ENCODE results near the gene NUAK2.
"Not testable (repeated sequence)": the region's sequence is repeated elsewhere in the genome, so short reads cannot be mapped to it uniquely, and the experiment has no call there.

- not testable (repeated sequence) for TF ChIP-seq TSHZ2 (CRISPR knock-in tag; IDR thresholded peaks at IDR 0.05); PATZ1 (CRISPR knock-in tag; IDR thresholded peaks at IDR 0.05; ENCODE audit: borderline replicate concordance); ZFP30 (CRISPR knock-in tag; IDR thresholded peaks at IDR 0.05); ZC3H10 (CRISPR knock-in tag; IDR thresholded peaks at IDR 0.05); TOX (CRISPR knock-in tag; IDR thresholded peaks at IDR 0.05; ENCODE audit: borderline replicate concordance); ZFP3 (CRISPR knock-in tag; IDR thresholded peaks at IDR 0.05); RARB (CRISPR knock-in tag; IDR thresholded peaks at IDR 0.05); ZNF8 (CRISPR knock-in tag; IDR thresholded peaks at IDR 0.05); ARNTL (CRISPR knock-in tag; IDR thresholded peaks at IDR 0.05; ENCODE audit: borderline replicate concordance, low read depth); OSR1 (CRISPR knock-in tag; IDR thresholded peaks at IDR 0.05); POU6F1 (CRISPR knock-in tag; IDR thresholded peaks at IDR 0.05; ENCODE audit: borderline replicate concordance, low read depth)
These were observed 43.5 kb upstream of the NUAK2 start for GRCh38 chr1:205365086-205365485.

Measured in SK-N-SH treated with all-trans-retinoic acid at 6 μM for 48 hours (cell line).